CD4-positive, alpha-beta T cell treated with Interleukin-17A for 1 hour (primary cell): Measurements from ENCODE around the gene FOXP1.

Experiments used
- DNase-seq: peaks from one replicate; pipeline ENCODE4 v3.0.0-alpha.2; 2020

The FOXP1 gene

DNA sequence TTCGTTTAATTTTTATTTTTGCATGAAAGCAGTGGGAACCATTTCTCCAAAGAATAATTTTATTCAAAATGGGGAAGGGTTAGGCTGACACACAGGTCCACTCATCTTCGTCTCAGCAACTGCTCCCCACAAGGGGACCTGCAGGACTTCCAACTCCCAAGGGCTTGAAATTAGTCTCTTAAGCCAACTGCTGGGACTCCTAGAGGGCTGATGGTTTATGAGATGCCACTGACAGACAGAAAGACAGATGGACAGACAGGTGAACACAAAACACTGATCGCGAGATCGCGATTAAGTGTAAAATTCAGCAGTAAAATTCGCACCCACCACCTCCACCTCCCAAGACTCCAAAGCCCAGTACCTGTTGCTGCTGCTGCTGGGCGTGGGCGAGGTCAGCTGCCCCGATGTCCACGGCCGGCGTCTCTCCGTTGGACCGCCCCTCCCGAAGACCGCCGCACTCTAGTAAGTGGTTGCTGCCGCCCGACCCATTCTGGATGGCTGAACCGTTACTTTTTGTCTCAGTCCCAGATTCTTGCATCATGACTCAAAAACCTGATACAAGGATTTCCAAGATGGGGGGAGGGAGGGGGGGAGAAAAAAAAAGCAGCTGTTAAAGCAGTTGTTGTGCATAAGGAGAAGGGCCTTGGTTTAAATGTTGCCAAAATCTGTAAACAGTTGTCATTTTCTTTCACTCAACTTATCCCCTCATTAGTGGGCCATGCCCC, 385.5 kb downstream of the FOXP1 start:
- DNase-seq, result no peak

DNA sequence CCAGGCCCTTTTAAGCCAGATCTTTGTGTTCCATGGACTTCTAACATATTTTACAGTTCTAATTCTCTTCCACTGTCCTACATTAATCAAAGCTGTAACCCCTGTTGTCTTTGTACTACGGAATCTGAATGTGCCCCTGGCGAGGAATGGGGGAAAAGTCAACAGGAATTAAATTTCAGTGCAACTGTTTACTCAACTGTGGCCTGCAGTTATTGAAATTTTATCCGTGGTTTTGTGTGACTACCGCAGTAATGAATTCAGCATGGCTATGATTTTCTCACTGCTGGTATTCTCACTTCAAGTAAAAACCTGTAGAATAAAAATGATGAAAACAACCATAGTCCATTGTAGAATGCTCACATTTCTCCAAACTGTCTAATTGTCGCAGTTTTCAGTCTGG, 388.0 kb downstream of the FOXP1 start:
- no peak for DNase-seq

GRCh38 chr3:71194785-71195184, 388.7 kb downstream of the FOXP1 start:
- no peak for DNase-seq

DNA sequence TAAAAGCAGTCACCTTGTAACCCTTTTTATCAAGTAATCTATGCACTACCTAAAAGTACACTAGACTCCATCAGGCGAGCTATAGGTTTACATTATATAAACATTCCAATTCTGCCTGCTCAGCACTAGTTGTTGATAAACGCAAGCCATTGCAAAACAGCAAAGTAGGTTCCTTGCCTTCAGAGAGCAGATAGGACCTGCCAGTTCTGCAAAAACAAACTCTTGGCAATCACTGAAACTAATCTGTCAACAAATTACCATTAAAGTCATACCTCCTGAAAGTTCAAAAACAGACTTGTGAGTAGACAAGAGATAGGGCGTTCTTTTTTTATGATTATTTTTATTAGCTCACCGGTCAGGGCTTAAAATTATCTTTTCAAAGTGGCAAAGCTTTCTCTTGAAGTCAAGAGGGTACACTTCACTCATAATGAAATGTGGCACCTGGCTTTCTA, 392.5 kb downstream of the FOXP1 start:
- DNase-seq, result no peak

GRCh38 chr3:71189480-71189879, 394.0 kb downstream of the FOXP1 start:
- DNase-seq, result no peak

DNA sequence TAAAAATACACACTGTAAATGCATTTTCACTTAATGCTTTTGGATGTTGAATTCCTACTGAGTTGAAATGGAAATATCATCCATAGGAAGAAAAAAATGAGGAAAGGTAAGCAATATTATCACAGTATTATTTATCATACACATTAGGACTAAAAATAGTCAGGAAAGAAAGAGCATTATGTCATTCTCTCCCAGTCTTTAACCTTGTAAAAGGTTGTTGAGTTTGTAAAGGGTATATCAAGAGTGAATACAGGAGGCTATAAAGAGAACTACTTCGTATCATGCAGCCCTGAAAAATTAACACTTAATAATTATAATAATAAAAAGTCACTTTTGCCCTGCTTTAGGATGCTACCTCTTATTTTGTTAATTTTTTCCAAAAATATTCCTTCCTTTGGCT, 395.8 kb downstream of the FOXP1 start:
- DNase-seq, result no peak

- no peak for DNase-seq
Measured at GRCh38 chr3:71186801-71187200, 396.7 kb downstream of the FOXP1 start.

- DNase-seq, result peak; percentile 34
Measured at GRCh38 chr3:71185733-71186455, 397.6 kb downstream of the FOXP1 start.

GRCh38 chr3:71184252-71184651, 399.3 kb downstream of the FOXP1 start:
- no peak for DNase-seq

DNA sequence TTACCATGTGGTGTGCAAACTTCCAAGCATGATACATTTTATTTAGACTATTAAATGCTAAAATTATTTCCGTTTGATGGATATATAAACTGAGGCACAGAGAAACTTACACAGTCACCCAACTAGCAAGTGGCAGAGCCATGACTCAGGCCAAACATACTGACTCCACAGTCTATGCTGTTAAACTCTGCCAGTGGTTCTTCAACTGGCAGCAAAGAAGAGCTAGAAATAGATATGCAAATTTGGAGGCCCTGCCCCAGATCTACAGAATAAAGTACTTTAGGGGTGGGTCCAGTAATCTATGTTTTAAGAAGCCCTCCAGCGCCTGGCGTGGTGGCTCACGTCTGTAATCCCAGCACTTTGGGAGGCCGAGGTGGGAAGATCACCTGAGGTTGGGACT, 400.0 kb downstream of the FOXP1 start:
- DNase-seq, result no peak

DNA sequence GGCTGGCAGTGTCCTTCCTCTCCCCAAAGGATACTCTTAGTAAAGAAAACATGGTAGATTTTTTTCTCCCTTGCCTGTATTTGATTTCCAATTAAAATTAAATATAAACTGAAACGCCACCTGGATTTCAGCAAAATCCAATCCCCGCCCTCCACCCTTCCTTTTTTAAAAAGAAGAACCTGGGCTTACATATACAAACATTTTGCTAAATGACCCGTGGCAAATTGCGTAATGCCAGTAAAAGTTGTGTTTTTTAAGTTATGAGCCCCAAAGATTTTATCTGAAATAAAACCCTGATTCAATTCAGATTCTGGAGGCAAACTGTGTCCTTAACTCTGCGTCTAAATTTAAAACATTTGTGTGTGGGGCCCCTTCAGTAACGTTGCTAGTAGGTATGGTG, 403.0 kb downstream of the FOXP1 start:
- DNase-seq, result no peak

DNA sequence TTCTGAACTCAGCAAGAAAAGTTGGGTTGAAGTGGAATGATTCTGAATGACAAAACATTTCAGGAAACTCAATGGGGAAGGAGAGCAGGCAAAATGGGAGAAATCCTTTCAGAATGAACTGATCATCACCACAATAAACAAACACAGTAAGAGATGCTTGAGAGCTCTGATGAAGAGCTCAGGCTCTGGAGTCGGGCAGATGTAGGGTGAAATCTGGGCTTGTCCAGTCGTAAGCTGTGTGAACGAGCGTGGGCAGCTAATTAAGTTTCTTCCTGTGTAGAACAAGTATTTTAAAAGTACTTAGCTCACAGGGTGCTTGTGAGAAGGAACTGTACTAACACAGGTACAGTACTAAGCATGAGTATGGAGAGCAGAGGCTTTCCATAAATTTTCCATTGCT, 406.2 kb downstream of the FOXP1 start:
- no peak for DNase-seq

GRCh38 chr3:71176366-71176765, 407.2 kb downstream of the FOXP1 start:
- no peak for DNase-seq

DNA sequence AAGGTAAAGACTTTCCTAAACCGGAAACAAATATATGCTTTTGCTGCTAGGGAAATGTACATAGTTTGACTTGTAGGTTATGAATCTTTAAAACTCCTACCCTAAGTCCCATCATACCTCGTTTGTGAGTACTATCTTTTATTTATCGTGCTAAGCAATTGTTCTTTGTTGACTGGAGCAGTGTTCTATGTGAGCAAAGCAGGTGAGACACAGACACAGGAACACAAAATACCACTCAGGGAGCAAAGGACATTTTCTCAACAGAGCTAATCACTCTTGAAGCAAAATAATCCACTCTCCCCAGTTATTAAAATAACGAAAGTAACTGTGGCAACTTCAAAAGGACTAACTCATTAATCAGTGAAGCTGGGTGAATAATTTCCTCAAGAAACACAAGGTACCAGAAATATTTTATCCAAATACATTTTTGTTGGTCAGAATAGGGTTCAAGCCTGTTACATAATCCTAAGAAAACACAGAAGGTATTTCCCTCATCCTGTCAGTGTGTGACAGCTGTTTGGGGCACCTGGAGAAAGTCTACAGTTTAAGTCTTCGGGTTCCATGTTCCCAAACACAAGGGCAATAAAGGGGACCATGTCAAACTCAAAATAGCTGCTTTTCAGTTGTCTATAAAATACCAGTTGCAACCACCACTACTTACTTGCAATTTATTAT, 407.7 kb downstream of the FOXP1 start:
- DNase-seq, result no peak

GRCh38 chr3:71172951-71173350, 410.6 kb downstream of the FOXP1 start:
- no peak for DNase-seq

- no peak for DNase-seq
Measured at GRCh38 chr3:71172189-71172588, 411.3 kb downstream of the FOXP1 start.

- no peak for DNase-seq
Measured at GRCh38 chr3:71171247-71171646, 412.3 kb downstream of the FOXP1 start.

GRCh38 chr3:71168880-71169411, 414.6 kb downstream of the FOXP1 start:
- no peak for DNase-seq

DNA sequence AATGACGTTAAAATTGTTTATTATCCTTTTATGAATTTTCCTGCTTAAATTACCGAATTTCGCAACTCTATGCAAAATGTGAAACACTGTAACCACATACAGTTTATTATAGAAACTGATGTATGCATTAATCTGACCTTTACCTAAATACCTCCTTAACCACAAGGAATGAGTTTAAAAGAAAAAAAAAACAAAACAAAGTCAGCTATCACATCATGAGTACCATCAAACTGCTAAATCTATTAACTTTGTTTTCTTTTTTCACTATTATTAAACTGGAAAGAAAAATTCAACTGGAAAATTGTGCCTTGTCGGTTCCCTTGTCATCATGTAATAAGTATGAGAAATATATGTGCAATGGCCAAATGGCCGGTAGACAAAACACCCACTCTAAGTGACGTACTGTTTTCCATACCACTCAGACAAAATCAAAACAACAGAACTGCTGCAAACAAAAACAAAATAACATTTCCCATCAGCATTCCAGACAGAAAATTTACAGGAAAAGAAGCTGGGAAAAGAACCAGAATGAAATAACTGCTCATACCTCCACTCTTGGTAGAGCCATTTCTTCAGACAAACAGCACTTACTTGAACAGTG, 415.3 kb downstream of the FOXP1 start:
- DNase-seq, result no peak

DNA sequence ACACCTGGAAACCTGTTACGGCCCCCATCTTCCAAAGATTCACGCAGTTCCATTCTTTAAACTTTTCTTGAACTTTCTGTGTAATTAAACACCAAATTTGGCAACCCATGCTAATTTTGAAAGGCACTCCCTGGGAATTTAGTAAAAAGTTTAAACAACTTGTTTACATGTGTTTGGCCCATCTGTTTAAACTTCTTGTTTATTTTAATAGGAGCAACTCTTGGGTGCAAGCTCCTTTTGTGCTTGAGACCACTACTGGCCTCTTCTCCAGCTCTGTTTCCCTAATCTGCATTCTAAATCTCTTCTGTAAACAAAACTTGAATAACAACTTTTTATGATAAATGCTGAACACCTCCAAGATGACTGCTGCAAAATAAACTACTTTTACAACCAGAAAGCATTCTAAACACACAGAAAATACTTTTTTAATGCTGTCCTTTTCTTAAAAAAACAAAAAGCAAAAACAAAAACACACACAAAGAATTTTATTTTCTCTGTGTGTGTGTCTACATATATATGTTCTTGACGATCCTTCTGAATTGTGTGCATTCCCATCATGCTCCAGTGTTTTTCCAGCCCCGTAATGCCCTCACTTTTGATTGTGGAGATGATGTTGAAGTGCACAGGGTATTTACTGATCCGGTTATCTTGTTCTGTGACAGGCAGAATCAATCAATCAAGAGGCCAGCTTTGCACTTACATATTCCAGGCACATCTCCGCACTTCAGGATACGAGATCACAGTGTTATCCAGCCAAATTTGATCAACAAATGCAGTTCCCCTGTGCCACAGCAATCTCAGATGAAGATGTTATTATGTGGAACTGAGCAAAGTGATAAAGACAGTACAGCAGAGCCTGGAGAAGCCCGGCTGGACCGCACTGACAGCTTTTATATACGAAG, 416.9 kb downstream of the FOXP1 start:
- DNase-seq, result no peak

GRCh38 chr3:71164881-71165280, 418.6 kb downstream of the FOXP1 start:
- DNase-seq, result no peak
